K562 (cell line): ENCODE data around the gene OARD1. TPM values are rescaled to one million over a fixed set of nuclear protein-coding genes. Genes with fewer than 3 reads are reported as not detected.

Source experiments
- DACH1 ChIP-seq: fragments of 450-650 bp; IDR thresholded peaks from 2 replicates; pipeline ENCODE4 v1.6.1; 2018; ENCODE audit not compliant: partially characterized antibody
- E2F8 ChIP-seq: fragments of 450-650 bp; IDR thresholded peaks from 2 replicates; pipeline ENCODE4 v1.7.1; 2018; ENCODE audit warnings: mild to moderate bottlenecking, low read depth; ENCODE audit not compliant: partially characterized antibody
- FOXK1 ChIP-seq: sonication (generic); formaldehyde crosslinking; IDR thresholded peaks from 2 replicates; pipeline ENCODE4 v1.8.0; 2022; ENCODE audit warnings: missing genetic modification reagents, mild to moderate bottlenecking, borderline replicate concordance
- FOXM1 ChIP-seq, 2 experiments: fragments of 450-650 bp in 1 of 2; sonication (generic) in 1 of 2; formaldehyde crosslinking in 1 of 2; IDR thresholded peaks; 2 replicates each; pipeline versions ENCODE4 v1.6.1 to v1.9.0; 2017 to 2022; ENCODE audit warnings: low read depth in 2 of 2, mild to moderate bottlenecking in 2 of 2, missing genetic modification reagents in 1 of 2, moderate library complexity in 1 of 2
- GATAD2A ChIP-seq: fragments of 450-650 bp; IDR thresholded peaks from 2 replicates; pipeline ENCODE4 v1.6.1; 2017
- GATAD2B ChIP-seq: fragments of 450-650 bp; IDR thresholded peaks from 2 replicates; pipeline ENCODE4 v1.6.1; 2017; ENCODE audit warnings: mild to moderate bottlenecking, borderline replicate concordance
- IFI16 ChIP-seq: fragments of 250-450 bp; sonication (Bioruptor Pico); IDR thresholded peaks from 2 replicates; pipeline ENCODE4 v2.1.2; 2022; ENCODE audit warnings: mild to moderate bottlenecking, inconsistent platforms
- MCM3 ChIP-seq: fragments of 450-650 bp; IDR thresholded peaks from 2 replicates; pipeline ENCODE4 v1.6.1; 2016
- POLR2A ChIP-seq: fragments of 450-650 bp; conservative IDR thresholded peaks from 2 replicates; pipeline ENCODE4 v1.6.1; 2016
- SRF ChIP-seq, 2 experiments: fragments of 250-450, 450-650 bp in 1 of 2; sonication (Bioruptor Pico) in 1 of 2; sonication (generic) in 1 of 2; formaldehyde crosslinking; IDR thresholded peaks; 2 replicates each; pipeline versions ENCODE4 v1.5.0 to v1.5.1; 2020 to 2022; ENCODE audit warnings: mild to moderate bottlenecking in 1 of 2, missing genetic modification reagents in 1 of 2
- ZNF175 ChIP-seq: fragments of 200-800 bp; sonication (Bioruptor generic); IDR thresholded peaks from 2 replicates; pipeline ENCODE4 v1.6.1; 2016; ENCODE audit warnings: low read depth, mild to moderate bottlenecking, missing genetic modification characterization, missing compliant biosample characterization
- ZNF407 ChIP-seq: fragments of 450-650 bp; IDR thresholded peaks from 2 replicates; pipeline ENCODE4 v1.6.1; 2016; ENCODE audit warnings: low read depth
- ZNF507 ChIP-seq: conservative IDR thresholded peaks from 2 replicates; pipeline ENCODE4 v1.6.1; 2017; ENCODE audit warnings: missing genetic modification characterization, missing compliant biosample characterization
- ZNF512 ChIP-seq: IDR thresholded peaks from 2 replicates; pipeline ENCODE4 v1.6.1; 2016; ENCODE audit warnings: missing genetic modification characterization, missing compliant biosample characterization
- polyA plus RNA-seq, 8 experiments: library from polyadenylated mRNA; depleted of rRNA in 4 of 8; stranded (reverse) in 5 of 8; unstranded in 3 of 8; fragments of >200 nt; fragmentation: Nextera tagmentation in 2 of 8; fragmentation: Illumina TruSeq in 1 of 8; extraction: Ambion mirVana in 2 of 8; extraction: Trizol in 1 of 8; gene quantifications; 2 replicates each; pipeline versions ENCODE4 v1.2.1 to v1.2.3, GENCODE V29; 2011 to 2014; ENCODE audit warnings: inconsistent platforms in 1 of 8, missing spikeins in 1 of 8
- total RNA-seq, 7 experiments: library from RNA; depleted of rRNA in 6 of 7; stranded (reverse); fragments of >200 nt in 6 of 7; fragmentation: Illumina TruSeq in 2 of 7; extraction: Trizol in 2 of 7; gene quantifications; 2 replicates each; pipeline versions ENCODE4 v1.2.1 to v1.2.3, GENCODE V29; 2011 to 2021; ENCODE audit warnings: low replicate concordance in 1 of 7

Gene OARD1
- total and polyA plus RNA-seq, 9 of the 15 experiments (the other 6 are each of a cell fraction or from before 2014, with no cell fraction given): 43.4 to 88.3 (median 61.1) TPM

GRCh38 chr6:41071923-41072835, at the start of gene OARD1 (continued):
- TF ChIP-seq ZNF407 (no peak), ZNF507 (tag) (no peak), GATAD2A (no peak), FOXK1 (no peak), ZNF512 (tag) (no peak), POLR2A (peak; percentile 96), GATAD2B (no peak), IFI16 (CRISPR knock-in tag) (no peak), FOXM1 (IDR thresholded peaks at IDR 0.05; ENCODE audit: low read depth) (no peak), FOXM1 (CRISPR knock-in tag; IDR thresholded peaks at IDR 0.05; ENCODE audit: low read depth) (no peak), E2F8 (peak; percentile 98), SRF (CRISPR knock-in tag; IDR thresholded peaks at IDR 0.05) (peak in 1 of 2 experiments; percentile 80; a peak in 2 of 4 replicates), DACH1 (no peak), MCM3 (no peak), ZNF175 (CRISPR knock-in tag) (no peak)
